NCI-H2227 (cell line): ENCODE data around the gene ACBD6.

Experiments
- DNase-seq: peaks from one replicate; lab custom pipeline; 2025; ENCODE audit not compliant: unreplicated experiment; lab: John Stamatoyannopoulos, UW

ACBD6 gene

GRCh38 chr1:180311011-180311730 is 191.2 kb downstream of the ACBD6 start:
- DNase-seq, result no peak

GRCh38 chr1:180310095-180310494 is 192.3 kb downstream of the ACBD6 start:
- DNase-seq, result no peak

GRCh38 chr1:180309338-180309737 is 193.0 kb downstream of the ACBD6 start:
- no peak for DNase-seq

DNA sequence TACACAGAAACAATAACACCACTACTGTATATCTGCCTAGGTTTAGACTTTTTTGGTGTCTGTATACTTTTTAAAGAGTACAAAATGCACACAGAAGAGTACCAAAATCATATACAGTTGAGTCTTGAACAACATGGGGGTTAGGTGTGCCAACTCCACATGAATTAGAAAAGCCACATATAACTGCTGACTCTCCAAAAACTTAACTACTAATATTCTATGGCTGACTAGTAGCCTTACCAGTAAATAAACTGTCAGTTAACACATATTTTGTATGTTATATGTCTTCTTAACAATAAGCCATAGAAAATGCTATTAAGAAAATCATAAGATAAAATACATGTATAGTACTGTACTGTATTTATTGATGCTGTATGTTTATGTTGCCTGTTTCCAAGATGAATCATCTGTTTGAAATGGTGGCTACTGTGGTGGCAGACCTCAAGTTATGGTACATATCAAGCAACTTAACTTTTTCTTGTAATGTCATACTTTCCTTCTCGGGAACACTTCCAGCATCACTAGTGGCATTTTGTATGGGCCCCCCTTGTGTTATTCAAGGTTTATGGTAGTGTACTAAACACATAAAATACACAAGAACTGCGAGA is 201.1 kb downstream of the ACBD6 start:
- no peak for DNase-seq

- no peak for DNase-seq
Measured at GRCh38 chr1:180299479-180300221, 202.7 kb downstream of the ACBD6 start.

DNA sequence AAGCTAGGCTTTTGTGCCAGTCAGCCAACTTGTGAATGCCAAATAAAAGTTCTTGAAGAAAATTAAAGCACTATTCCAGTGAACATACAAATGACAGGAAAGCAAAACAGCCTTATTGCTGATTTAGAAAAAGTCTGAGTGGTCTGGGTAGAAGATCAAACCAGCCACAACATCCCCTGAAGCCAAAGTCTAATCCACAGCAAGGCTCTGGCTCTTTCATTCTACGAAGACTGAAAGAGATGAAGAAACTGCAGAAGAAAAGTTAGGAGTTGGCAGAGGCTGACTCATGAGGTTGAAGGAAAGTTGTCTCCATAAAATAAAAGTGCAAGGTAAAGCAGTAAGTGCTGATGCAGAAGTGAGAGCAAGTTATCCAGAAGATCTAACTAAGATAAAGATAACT is 206.4 kb downstream of the ACBD6 start:
- no peak for DNase-seq

DNA sequence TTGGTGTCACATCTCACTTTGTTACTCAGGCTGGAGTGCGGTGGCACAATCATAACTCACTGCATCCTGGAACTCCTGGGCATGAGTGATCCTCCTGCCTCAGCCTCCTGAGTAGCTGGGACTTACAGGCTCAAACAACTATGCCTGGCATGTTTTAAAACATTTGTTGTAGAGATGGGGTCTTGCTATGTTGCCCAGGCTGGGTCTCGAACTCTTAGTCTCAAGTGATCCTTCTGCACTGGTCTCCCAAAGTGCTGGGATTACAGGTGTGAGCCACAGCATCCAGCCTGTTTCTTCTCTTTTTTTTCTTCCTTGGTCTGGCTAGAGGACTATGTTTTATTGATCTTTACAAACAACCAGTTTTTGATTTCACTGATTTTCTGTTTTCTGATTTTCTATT is 207.7 kb downstream of the ACBD6 start:
- no peak for DNase-seq

DNA sequence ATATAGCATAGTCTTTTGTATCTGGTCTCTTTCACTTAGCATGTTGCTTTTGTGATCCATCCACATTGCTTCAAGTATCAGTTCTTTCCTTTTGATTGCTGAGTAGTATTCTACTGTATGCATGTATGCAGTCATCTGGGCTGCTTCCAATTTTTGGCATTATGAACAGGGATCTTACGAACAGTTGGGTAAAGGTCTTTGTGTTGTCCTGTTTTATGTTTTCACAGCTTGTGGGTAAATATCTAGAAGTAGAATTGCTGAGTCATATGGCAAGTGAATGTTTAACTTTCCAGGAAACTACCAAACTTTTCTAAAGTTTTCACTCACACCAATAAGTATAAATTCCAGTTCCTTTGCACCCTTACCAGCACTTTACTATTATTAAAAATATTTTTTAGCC is 211.4 kb downstream of the ACBD6 start:
- no peak for DNase-seq

GRCh38 chr1:180290265-180291001 is 211.9 kb downstream of the ACBD6 start:
- DNase-seq, result no peak

DNA sequence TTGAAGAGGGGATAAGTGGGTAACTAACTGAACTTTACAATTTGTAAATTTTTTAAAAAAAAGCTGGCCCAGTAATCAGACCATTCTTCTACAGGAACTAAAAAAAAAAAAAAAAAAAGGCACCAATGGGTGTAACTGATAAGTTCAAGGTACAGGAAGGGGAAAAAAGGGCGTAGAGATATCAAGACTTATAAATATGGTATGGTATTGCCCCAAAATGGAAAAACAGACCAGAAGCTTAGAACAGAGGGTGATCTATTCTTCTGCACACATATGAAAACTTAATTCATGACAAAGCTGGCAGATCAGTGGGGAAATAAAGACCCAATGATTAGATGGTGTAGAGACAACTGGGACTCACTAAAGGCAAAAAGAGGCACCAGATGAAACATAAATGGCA is 213.4 kb downstream of the ACBD6 start:
- DNase-seq, result no peak

GRCh38 chr1:180287988-180288705 is 214.2 kb downstream of the ACBD6 start:
- DNase-seq, result no peak

DNA sequence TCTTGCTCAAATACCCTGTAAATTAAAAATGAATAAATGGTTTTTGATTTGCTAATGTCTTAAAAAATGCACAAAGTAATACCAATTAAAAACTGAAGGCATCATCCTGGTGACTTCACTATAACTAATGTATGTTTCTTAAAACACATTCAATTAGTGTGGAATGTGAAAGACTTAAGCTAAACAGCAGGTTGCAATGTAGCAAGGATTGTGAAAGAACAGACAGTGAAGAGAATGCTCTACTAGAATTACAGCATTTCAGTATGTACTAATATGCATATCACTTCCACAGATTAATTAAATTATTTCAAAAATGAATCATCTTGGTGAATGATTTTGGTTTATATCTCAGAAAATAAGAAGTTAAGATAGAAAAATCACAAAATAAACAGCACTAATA is 216.0 kb downstream of the ACBD6 start:
- DNase-seq, result no peak

DNA sequence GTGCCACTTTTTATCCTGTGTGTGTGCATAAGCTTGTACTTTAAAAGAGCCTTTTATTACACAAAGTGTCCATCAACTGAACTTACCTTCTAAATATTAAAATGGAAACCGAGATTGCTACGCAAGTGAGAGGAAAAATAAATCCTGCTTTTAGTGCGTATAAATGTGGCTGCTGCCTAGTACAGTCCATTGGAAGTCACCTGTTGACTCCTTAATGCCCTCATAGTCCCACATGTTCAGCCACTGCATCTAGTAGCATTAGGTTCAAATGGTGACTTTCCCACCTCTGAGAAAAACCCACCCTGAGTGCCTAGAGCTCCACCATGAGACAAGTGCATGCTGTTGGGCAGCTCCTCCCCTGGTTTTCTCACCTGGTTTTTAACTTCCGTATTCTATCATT is 219.3 kb downstream of the ACBD6 start:
- no peak for DNase-seq

DNA sequence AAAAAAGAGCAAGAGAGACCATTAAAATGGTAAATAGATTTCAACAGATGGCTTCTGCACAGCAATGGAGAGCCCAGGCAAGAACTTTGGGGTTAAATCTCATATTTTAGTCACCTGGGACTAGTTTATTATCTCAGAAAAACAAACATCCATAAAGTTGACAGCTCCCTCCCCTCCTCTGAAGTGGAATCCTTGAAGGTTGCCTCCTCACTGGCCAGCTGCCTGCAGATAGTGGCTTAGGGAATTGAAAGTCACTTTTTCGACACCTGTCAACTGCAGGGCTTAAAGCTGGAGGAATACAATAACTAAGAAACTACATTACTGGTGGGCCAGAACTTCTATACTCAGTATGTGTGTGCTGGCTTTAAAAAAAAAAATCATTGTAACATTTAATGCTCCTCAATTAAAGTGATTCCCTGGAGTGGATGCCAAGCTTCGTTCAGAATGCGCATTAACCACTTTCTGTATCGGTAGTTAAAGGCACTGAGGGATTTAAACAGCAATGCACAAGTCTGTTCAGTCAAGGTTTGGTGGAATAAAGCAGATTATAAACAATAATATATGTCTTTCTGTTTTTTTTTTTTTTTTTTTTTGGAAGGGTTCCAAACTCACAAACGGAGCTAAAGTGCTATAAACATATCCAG is 219.9 kb downstream of the ACBD6 start:
- no peak for DNase-seq

DNA sequence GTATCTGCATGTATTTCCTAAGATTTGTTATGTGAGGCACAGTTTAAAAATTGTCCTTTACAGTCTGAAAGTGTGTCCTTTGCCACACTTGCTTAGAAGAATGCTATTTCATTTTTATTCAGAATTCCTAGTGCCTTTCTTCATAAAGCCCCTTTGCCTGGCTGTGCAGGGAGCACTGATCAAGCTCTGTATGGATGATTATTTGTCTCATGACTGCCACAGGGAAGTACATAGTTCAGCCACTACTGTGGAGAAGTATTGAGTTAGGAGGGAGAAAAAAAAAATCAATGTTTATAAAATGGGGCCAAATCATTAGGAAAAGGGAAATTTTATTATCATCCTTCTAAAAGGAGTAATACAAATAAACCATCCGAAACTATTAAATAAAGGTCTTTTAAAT is 220.9 kb downstream of the ACBD6 start:
- DNase-seq, result no peak

DNA sequence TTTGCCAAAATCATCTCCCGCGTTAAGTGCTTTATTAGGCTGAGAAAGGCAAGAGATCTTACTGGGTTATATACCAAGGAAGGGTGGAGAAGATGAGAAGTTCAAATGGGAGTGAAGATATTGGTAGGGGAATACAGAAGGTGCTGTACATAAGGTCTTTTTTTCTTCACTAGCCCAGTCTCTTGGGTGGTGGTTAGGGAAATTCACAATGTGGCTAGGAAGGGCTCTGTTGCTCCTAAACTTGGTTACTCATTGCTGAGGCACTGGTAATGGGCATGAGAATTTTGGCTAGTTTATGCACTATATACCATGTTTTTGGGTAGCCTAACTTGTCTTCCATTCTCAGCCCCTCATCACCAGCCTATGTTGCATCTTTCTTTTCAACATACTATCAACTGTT is 221.8 kb downstream of the ACBD6 start:
- no peak for DNase-seq

GRCh38 chr1:180279651-180280050 is 222.7 kb downstream of the ACBD6 start:
- DNase-seq, result no peak

- no peak for DNase-seq
Measured at GRCh38 chr1:180278596-180279395, 223.6 kb downstream of the ACBD6 start.

DNA sequence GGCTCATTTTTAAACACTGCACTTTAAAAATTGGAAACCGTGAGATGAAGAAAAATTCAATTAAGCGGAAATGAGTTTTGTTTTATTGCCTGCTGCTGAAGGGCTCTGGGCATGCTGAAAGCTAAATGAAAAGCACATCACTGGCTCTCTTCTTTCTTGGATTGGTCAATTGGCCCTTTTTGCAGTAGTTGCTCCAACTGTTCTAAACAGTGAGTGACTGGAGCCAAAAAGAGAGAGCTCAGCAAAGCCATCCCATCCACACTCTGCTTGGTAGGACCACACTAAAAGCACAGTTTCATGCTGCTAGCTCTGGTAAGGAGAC is 224.2 kb downstream of the ACBD6 start:
- DNase-seq, result no peak
